A549 (cell line): ENCODE measurements around the gene DOK7. TPM values are rescaled to one million over a fixed set of nuclear protein-coding genes. Genes with fewer than 3 reads are reported as not detected.

Experiments
- ATAC-seq, 2 experiments: fragments of 200-7000 bp in 1 of 2; fragments of >200 bp in 1 of 2; cut with Nextera tagmentation in 1 of 2; cut with Tn5 transposase in 1 of 2; 3 replicates each; pipeline versions ENCODE4 v1.8.0 to v1.9.1; 2018 to 2020; ENCODE audit warnings: mild to moderate bottlenecking in 1 of 2, moderate library complexity in 1 of 2
- CTCF ChIA-PET: fragments of 300-600 bp; sonication (Branson Sonifier 250); formaldehyde crosslinking; extraction: SDS; loops from one replicate; lab custom pipeline; 2021; ENCODE audit warnings: antibody characterized with exemption, inconsistent platforms; lab: Yijun Ruan, JAX
- POLR2A ChIA-PET: fragments of 350-600 bp; formaldehyde crosslinking; extraction: SDS; loops from one replicate; lab custom pipeline; 2021; ENCODE audit warnings: antibody characterized with exemption, inconsistent platforms; lab: Yijun Ruan, JAX
- DNase-seq, 2 experiments: peaks; one replicate each; pipeline versions ENCODE4 v3.0.0 to v3.0.0-alpha.2; 2011 to 2016; ENCODE audit warnings: low read depth in 1 of 2, low spot score in 1 of 2
- FAIRE-seq: peaks from 2 replicates; lab custom pipeline; 2011; peaks lifted over from hg19 to GRCh38; lab: Jason Lieb, UNC
- H3K27ac ChIP-seq, 2 experiments: fragments of >200 bp; sonication (Bioruptor Twin); formaldehyde crosslinking; 3 replicates each; pipeline ENCODE4 v1.5.1; 2016 to 2017
- H3K4me1 ChIP-seq: fragments of >200 bp; sonication (Bioruptor Twin); formaldehyde crosslinking; 3 replicates; pipeline ENCODE4 v1.6.1; 2016
- H3K4me2 ChIP-seq: fragments of >200 bp; sonication (Bioruptor Twin); formaldehyde crosslinking; 3 replicates; pipeline ENCODE4 v1.6.1; 2016
- H3K4me3 ChIP-seq: fragments of >200 bp; sonication (Bioruptor Twin); formaldehyde crosslinking; 3 replicates; pipeline ENCODE4 v1.5.1; 2016
- H3K9me3 ChIP-seq: fragments of >200 bp; sonication (Bioruptor Twin); formaldehyde crosslinking; 3 replicates; pipeline ENCODE4 v1.6.1; 2016
- BCL3 ChIP-seq: fragments of >200 bp; sonication (Bioruptor Twin); formaldehyde crosslinking; IDR thresholded peaks from 3 replicates; pipeline ENCODE4 v1.6.1; 2016
- CBX8 ChIP-seq: fragments of 200-600 bp; sonication (generic); IDR thresholded peaks from 2 replicates; pipeline ENCODE4 v1.6.1; 2016
- CHD4 ChIP-seq: fragments of 200-600 bp; sonication (generic); IDR thresholded peaks from 2 replicates; pipeline ENCODE4 v1.6.1; 2016; ENCODE audit warnings: antibody characterized with exemption, mild to moderate bottlenecking, borderline replicate concordance
- E2F6 ChIP-seq: IDR thresholded peaks from 2 replicates; pipeline ENCODE4 v1.6.1; 2012; ENCODE audit warnings: low read depth, borderline replicate concordance
- EHF ChIP-seq: fragments of 250-450 bp; sonication (Bioruptor Pico); IDR thresholded peaks from 2 replicates; pipeline ENCODE4 v1.5.0; 2020; ENCODE audit warnings: mild to moderate bottlenecking
- EHMT2 ChIP-seq: fragments of 200-600 bp; sonication (generic); IDR thresholded peaks from 2 replicates; pipeline ENCODE4 v1.6.1; 2016; ENCODE audit warnings: antibody characterized with exemption, low read depth, mild to moderate bottlenecking, moderate library complexity
- FOSL2 ChIP-seq, 2 experiments: fragments of 450-650 bp in 1 of 2; fragments of >200 bp in 1 of 2; sonication (Bioruptor Twin) in 1 of 2; formaldehyde crosslinking; IDR thresholded peaks; 2 replicates each; pipeline versions ENCODE4 v1.5.0 to v1.6.1; 2016 to 2020; ENCODE audit warnings: mild to moderate bottlenecking in 1 of 2, moderate library complexity in 1 of 2
- GATA3 ChIP-seq: IDR thresholded peaks from 2 replicates; pipeline ENCODE4 v1.6.1; 2012; ENCODE audit warnings: borderline replicate concordance
- HEYL ChIP-seq: fragments of 250-450 bp; sonication (Bioruptor Pico); IDR thresholded peaks from 2 replicates; pipeline ENCODE4 v1.8.0; 2021; ENCODE audit warnings: mild to moderate bottlenecking, moderate library complexity
- HOXB5 ChIP-seq: fragments of 250-450 bp; sonication (Bioruptor Pico); IDR thresholded peaks from 2 replicates; pipeline ENCODE4 v1.5.0; 2020; ENCODE audit warnings: mild to moderate bottlenecking, moderate library complexity
- JUN ChIP-seq, 2 experiments: fragments of >200 bp; sonication (Bioruptor Twin); formaldehyde crosslinking; IDR thresholded peaks; 2 replicates in 1 of 2; 3 replicates in 1 of 2; pipeline ENCODE4 v1.6.1; 2016 to 2017
- KDM5A ChIP-seq: fragments of 200-600 bp; sonication (generic); IDR thresholded peaks from 2 replicates; pipeline ENCODE4 v1.6.1; 2016; ENCODE audit warnings: antibody characterized with exemption, mild to moderate bottlenecking
- MAFK ChIP-seq: fragments of 450-650 bp; IDR thresholded peaks from 2 replicates; pipeline ENCODE4 v1.6.1; 2014; ENCODE audit not compliant: partially characterized antibody
- MAZ ChIP-seq: fragments of 150-350 bp; IDR thresholded peaks from 2 replicates; pipeline ENCODE4 v1.6.1; 2014; ENCODE audit warnings: antibody characterized with exemption, low read depth, low read length, borderline replicate concordance
- PBX3 ChIP-seq: IDR thresholded peaks from 2 replicates; pipeline ENCODE4 v1.6.1; 2012
- PHF8 ChIP-seq: fragments of 200-600 bp; sonication (generic); IDR thresholded peaks from 2 replicates; pipeline ENCODE4 v1.6.1; 2016; ENCODE audit warnings: low read depth, mild to moderate bottlenecking, antibody characterized with exemption, moderate library complexity, borderline replicate concordance
- POLR2A ChIP-seq: IDR thresholded peaks from 2 replicates; pipeline ENCODE4 v1.6.1; 2012; ENCODE audit warnings: mild to moderate bottlenecking, low read length
- RARB ChIP-seq: fragments of 250-450 bp; sonication (Bioruptor Pico); IDR thresholded peaks from 2 replicates; pipeline ENCODE4 v1.8.0; 2021; ENCODE audit warnings: mild to moderate bottlenecking, moderate library complexity
- RNF2 ChIP-seq: fragments of 200-600 bp; sonication (generic); IDR thresholded peaks from 2 replicates; pipeline ENCODE4 v1.6.1; 2016; ENCODE audit warnings: low read depth, mild to moderate bottlenecking, antibody characterized with exemption, moderate library complexity, borderline replicate concordance
- TFCP2L1 ChIP-seq: fragments of 250-450 bp; sonication (Bioruptor Pico); IDR thresholded peaks from 2 replicates; pipeline ENCODE4 v1.5.0; 2021; ENCODE audit warnings: mild to moderate bottlenecking
- ZNF302 ChIP-seq: fragments of 250-450 bp; sonication (Bioruptor Pico); IDR thresholded peaks from 2 replicates; pipeline ENCODE4 v1.9.0; 2021; ENCODE audit warnings: inconsistent platforms, mild to moderate bottlenecking, moderate library complexity
- WGBS: methylation state at CpG from one replicate; pipeline ENCODE4 v1.1.6; 2017; ENCODE audit errors: missing lambda C conversion rate; 5-methylcytosine and 5-hydroxymethylcytosine counted together
- polyA plus RNA-seq, 4 experiments: library from polyadenylated mRNA; depleted of rRNA in 3 of 4; stranded (reverse); fragments of >200 nt; fragmentation: RNase III in 1 of 4; extraction: RNeasy Plus Mini Kit Qiagen cat#74134 plus additional on column Dnase treatment in 1 of 4; gene quantifications; 2 replicates in 3 of 4; 3 replicates in 1 of 4; pipeline ENCODE4 v1.2.3, GENCODE V29; 2011 to 2017
- TF ChIP-seq, protein P1 (sequence below): fragments of 250-450 bp; sonication (Bioruptor Pico); IDR thresholded peaks from 2 replicates; pipeline ENCODE4 v1.5.0; 2020; ENCODE audit warnings: low read depth, mild to moderate bottlenecking, moderate library complexity
- TF ChIP-seq, protein P2 (sequence below): fragments of >200 bp; sonication (Bioruptor Twin); formaldehyde crosslinking; IDR thresholded peaks from 2 replicates; pipeline ENCODE4 v1.6.1; 2016

DOK7 gene
- polyA plus RNA-seq, 2 of the 4 experiments (the other 2 are of a cell fraction) = 0.17 to 0.21 TPM

DNA sequence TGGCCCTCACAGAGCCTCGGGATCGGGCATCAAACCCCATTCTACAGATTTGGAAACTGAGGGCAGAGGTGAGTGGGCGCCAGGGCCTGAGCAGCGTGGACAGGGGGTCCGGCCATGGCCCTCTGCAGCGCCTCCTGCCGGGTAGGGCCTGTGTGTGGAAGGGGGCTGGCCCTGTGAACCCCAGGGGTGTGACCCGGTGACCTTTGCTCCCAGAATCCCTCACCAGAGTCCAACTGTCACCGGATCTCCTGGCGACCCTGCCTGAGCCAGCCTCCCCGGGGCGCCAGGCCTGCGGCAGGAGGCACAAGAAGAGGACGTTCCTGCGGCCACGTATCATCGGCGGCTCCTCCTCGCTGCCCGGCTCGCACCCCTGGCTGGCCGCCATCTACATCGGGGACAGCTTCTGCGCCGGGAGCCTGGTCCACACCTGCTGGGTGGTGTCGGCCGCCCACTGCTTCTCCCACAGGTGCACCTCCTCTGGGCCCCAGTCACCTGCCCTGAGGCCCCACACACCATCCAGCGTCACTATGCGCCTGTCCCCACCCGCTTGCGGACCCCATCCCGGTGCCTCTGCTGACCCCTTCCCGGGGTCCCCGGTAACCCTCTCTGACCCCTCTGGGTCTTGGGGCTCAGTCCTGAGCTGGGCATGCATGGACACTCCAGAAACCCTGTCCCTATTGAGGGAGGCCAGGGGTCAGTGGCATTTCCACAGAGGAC is 17.1 kb upstream of the DOK7 start:
- TF ChIP-seq EHF (CRISPR knock-in tag) = no peak
- no peak for TF ChIP-seq KDM5A
- TF ChIP-seq GATA3 = no peak
- TF ChIP-seq TFCP2L1 (CRISPR knock-in tag) = no peak
- TF ChIP-seq RARB = no peak
- no peak for TF ChIP-seq RNF2
- no peak for TF ChIP-seq PBX3
- no peak for TF ChIP-seq EHMT2
- no peak for TF ChIP-seq BCL3
- TF ChIP-seq, protein P1, sequence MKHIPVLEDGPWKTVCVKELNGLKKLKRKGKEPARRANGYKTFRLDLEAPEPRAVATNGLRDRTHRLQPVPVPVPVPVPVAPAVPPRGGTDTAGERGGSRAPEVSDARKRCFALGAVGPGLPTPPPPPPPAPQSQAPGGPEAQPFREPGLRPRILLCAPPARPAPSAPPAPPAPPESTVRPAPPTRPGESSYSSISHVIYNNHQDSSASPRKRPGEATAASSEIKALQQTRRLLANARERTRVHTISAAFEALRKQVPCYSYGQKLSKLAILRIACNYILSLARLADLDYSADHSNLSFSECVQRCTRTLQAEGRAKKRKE (CRISPR knock-in tag) = no peak
- no peak for TF ChIP-seq CHD4
- no peak for TF ChIP-seq PHF8
- TF ChIP-seq MAFK = no peak
- TF ChIP-seq JUN (IDR thresholded peaks at IDR 0.05) = no peak
- no peak for TF ChIP-seq CBX8
- no peak for ATAC-seq
- Histone ChIP-seq H3K4me3 (no peak overlapping the region), H3K27ac (no peak overlapping the region), H3K4me2 (no peak overlapping the region), H3K9me3 (no peaks in the 10 kb centered on the region), H3K4me1 (0 out of 3 replicates have a peak, but pooled peaks cover 3% of the 10 kb centered on the region)
- FAIRE-seq = no peak
- ChIA-PET CTCF (interaction anchor here (1.1 to 4.5 kb wide), 3 partner anchors 13 to 253 kb away, joined by 3 to 30 read pairs (median 4); no protein-coding TSS in a partner anchor), POLR2A (no interaction called here)
- DNase-seq = no peak
- no CpG with 5 or more reads among the region's 34 CpGs for WGBS

DNA sequence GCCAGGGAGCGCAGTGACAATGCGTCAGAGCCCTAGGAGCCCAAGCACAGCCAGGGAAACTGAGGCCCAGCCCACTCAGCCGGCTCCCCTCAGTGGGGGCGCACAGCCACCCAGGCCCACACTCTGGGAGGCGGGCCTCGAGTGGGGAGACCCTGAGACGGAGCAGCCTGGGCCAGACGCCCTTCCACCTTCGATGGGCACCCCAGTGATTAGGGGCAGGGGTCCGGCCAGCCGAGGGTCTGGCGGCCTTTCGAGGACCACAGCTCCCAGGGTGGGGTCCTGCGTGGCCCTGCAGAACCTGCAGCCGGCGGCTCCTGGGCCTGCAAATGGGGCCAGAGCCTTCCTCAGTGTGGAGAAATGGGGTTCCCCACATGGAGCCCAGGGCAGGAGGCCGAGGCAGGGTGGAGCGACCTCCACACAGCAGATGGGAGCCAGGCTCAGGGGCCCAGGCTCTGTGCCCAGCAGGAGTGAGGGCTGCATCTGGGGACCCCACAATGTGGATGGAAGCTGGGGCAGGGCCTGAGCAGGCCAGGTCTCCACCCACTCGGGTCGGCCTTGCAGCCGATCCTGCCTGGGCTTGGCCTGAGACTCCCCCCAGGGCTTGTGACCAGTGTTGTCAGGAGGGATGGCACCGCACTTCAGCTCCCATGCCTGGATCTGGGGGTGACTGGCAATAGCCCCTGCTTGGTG is 16.3 kb upstream of the DOK7 start:
- TF ChIP-seq, protein P2, sequence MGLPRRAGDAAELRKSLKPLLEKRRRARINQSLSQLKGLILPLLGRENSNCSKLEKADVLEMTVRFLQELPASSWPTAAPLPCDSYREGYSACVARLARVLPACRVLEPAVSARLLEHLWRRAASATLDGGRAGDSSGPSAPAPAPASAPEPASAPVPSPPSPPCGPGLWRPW = no peak
- TF ChIP-seq POLR2A = no peak
- no peak for TF ChIP-seq ZNF302 (CRISPR knock-in tag)
- TF ChIP-seq, protein P1 (CRISPR knock-in tag) = no peak
- TF ChIP-seq FOSL2 (IDR thresholded peaks at IDR 0.05) = no peak
- TF ChIP-seq FOSL2 (CRISPR knock-in tag; IDR thresholded peaks at IDR 0.05) = no peak
- no peak for TF ChIP-seq EHMT2
- no peak for TF ChIP-seq HOXB5 (CRISPR knock-in tag)
- no peak for TF ChIP-seq MAZ
- TF ChIP-seq E2F6 = no peak
- no peak for TF ChIP-seq CHD4
- TF ChIP-seq HEYL (CRISPR knock-in tag) = no peak
- no peak for TF ChIP-seq TFCP2L1 (CRISPR knock-in tag)
- no peak for TF ChIP-seq RNF2
- TF ChIP-seq, all 56 proteins: peak for 0
- H3K9me3 ChIP-seq = no peaks in the 10 kb centered on the region

More for the DNA sequence above, 16.3 kb upstream of the DOK7 start:
- H3K4me3 ChIP-seq = no peak overlapping the region
- H3K4me2 ChIP-seq = no peak overlapping the region
- WGBS = 87% methylated on average over 6 of the region's 22 CpGs
- ATAC-seq = no peak
- CTCF ChIA-PET = interaction anchor here (0.8 to 1.5 kb wide), 3 partner anchors 34 to 254 kb away, joined by 4 to 5 read pairs (median 4); no protein-coding TSS in a partner anchor
- no peak overlapping the region for H3K27ac ChIP-seq
- no peaks in the 10 kb centered on the region for H3K4me1 ChIP-seq
- POLR2A ChIA-PET = no interaction called here
- FAIRE-seq = no peak
- no peak for DNase-seq
